ENCODE data around the gene ZNF592.

- TF ChIP-seq CTCF (IDR thresholded peaks at IDR 0.05): no peak
- TF ChIP-seq POLR2A (IDR thresholded peaks at IDR 0.05): no peak
These were observed 82.6 kb downstream of the ZNF592 start for GRCh38 chr15:84831028-84831427.

Data from heart left ventricle (tissue), 13 donors.